ENCODE results near the gene PHLPP2. TPM values are rescaled to one million over a fixed set of nuclear protein-coding genes. Genes with fewer than 3 reads are reported as not detected.
"Not testable (repeated sequence)": the region's sequence is repeated elsewhere in the genome, so short reads cannot be mapped to it uniquely, and the experiment has no call there.

The PHLPP2 gene
- total RNA-seq, 1 donor, result 12.7 TPM

DNA sequence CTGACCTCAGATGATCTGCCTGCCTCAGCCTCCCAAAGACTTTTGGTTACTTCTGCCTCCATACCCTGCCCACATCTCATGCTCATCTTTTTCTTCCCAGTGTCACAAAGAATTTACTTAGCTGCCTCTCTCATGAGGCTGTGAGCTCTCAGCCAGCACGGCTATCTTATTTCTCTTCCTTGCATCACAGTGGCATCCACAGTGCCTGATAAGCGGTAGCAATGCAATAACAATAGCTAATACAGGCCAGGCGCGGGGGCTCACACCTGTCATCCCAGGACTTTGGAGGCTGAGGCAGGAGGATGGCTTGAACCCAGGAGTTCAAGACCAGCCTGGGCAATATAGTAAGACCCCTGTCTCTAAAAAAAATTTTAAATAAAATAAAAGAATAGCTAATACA, 114.1 kb downstream of the PHLPP2 start:
- H3K4me1 ChIP-seq (ENCODE audit: insufficient read depth, low read length), result no peaks in the 10 kb centered on the region
- H3K27ac ChIP-seq (ENCODE audit: low read depth, low read length), result no peak overlapping the region
- H4K20me1 ChIP-seq (ENCODE audit: insufficient read depth, low read length), result no peaks in the 10 kb centered on the region
- H3K27me3 ChIP-seq (ENCODE audit: insufficient read depth, low read length), result peaks cover 5% of the 10 kb centered on the region
- DNase-seq (ENCODE audit: insufficient read length, low spot score, missing footprints), result no peak
- TF ChIP-seq, protein P1, sequence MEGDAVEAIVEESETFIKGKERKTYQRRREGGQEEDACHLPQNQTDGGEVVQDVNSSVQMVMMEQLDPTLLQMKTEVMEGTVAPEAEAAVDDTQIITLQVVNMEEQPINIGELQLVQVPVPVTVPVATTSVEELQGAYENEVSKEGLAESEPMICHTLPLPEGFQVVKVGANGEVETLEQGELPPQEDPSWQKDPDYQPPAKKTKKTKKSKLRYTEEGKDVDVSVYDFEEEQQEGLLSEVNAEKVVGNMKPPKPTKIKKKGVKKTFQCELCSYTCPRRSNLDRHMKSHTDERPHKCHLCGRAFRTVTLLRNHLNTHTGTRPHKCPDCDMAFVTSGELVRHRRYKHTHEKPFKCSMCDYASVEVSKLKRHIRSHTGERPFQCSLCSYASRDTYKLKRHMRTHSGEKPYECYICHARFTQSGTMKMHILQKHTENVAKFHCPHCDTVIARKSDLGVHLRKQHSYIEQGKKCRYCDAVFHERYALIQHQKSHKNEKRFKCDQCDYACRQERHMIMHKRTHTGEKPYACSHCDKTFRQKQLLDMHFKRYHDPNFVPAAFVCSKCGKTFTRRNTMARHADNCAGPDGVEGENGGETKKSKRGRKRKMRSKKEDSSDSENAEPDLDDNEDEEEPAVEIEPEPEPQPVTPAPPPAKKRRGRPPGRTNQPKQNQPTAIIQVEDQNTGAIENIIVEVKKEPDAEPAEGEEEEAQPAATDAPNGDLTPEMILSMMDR (IDR thresholded peaks at IDR 0.05; ENCODE audit: extremely low read depth, low read depth, low read length), result no peak
- no peak overlapping the region for H3K4me2 ChIP-seq (ENCODE audit: insufficient read depth, low read length)
- no peaks in the 10 kb centered on the region for H3K79me2 ChIP-seq (ENCODE audit: insufficient read depth, low read length)
- H3K36me3 ChIP-seq (ENCODE audit: insufficient read depth, low read length), result no peaks in the 10 kb centered on the region
- no peak overlapping the region for H3K4me3 ChIP-seq (ENCODE audit: insufficient read depth, low read length)
- no peak overlapping the region for H2AFZ ChIP-seq (ENCODE audit: low read length)
- no peaks in the 10 kb centered on the region for H3K9me3 ChIP-seq (ENCODE audit: low read depth, low read length)

DNA sequence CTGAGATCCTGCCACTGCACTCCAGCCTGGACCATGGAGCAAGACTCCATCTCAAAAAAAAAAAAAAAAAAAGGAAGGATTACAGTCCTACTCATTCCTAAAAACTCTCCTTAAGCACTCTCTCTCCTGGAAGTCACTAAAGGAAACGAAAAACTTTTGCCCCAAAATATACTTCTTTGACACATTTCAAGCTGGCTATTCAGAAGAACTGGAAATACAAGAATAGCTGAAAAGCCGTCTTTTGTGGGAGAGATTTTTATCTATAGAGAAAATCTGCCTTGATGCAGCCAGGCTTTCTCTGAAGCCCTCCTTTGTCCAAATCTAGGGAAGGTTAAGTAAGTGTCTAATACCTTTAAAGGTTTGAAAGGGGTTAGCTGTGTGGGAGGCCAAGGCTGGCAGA, 115.4 kb downstream of the PHLPP2 start:
- no peaks in the 10 kb centered on the region for H3K36me3 ChIP-seq (ENCODE audit: insufficient read depth, low read length)
- no peak for DNase-seq (ENCODE audit: insufficient read length, low spot score, missing footprints)
- H3K4me3 ChIP-seq (ENCODE audit: insufficient read depth, low read length), result no peak overlapping the region
- TF ChIP-seq, protein P1 (IDR thresholded peaks at IDR 0.05; ENCODE audit: extremely low read depth, low read depth, low read length), result no peak
- no peaks in the 10 kb centered on the region for H3K9me3 ChIP-seq (ENCODE audit: low read depth, low read length)
- no peak overlapping the region for H3K27ac ChIP-seq (ENCODE audit: low read depth, low read length)
- no peaks in the 10 kb centered on the region for H4K20me1 ChIP-seq (ENCODE audit: insufficient read depth, low read length)
- H3K4me1 ChIP-seq (ENCODE audit: insufficient read depth, low read length), result no peaks in the 10 kb centered on the region
- H3K79me2 ChIP-seq (ENCODE audit: insufficient read depth, low read length), result no peaks in the 10 kb centered on the region
- H2AFZ ChIP-seq (ENCODE audit: low read length), result no peak overlapping the region
- H3K4me2 ChIP-seq (ENCODE audit: insufficient read depth, low read length), result no peak overlapping the region
- H3K27me3 ChIP-seq (ENCODE audit: insufficient read depth, low read length), result peaks cover 5% of the 10 kb centered on the region

DNA sequence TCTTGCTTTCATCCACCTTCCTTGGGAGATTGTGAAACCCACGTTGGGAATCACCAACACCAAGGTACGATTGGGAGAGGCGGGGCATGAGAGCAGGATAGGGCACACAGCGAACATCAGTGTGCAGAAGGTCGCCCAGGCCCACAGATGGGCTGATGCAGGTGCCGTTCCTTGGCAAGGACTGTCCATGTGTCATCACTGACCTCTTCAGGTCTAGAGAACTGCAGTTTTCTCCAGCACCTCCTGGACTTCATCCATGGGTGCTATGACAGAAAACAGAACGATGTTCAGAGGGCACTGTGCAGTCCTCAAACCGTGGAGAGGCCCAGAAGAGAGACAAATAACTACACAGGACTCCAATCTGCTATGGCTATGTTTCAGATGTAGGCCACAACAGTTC, 123.7 kb downstream of the PHLPP2 start:
- TF ChIP-seq, protein P1 (IDR thresholded peaks at IDR 0.05; ENCODE audit: extremely low read depth, low read depth, low read length), result no peak
- DNase-seq (ENCODE audit: insufficient read length, low spot score, missing footprints), result no peak
- H3K36me3 ChIP-seq (ENCODE audit: insufficient read depth, low read length), result no peaks in the 10 kb centered on the region
- H2AFZ ChIP-seq (ENCODE audit: low read length), result no peak overlapping the region
- H3K4me2 ChIP-seq (ENCODE audit: insufficient read depth, low read length), result no peak overlapping the region
- no peaks in the 10 kb centered on the region for H3K4me1 ChIP-seq (ENCODE audit: insufficient read depth, low read length)
- no peaks in the 10 kb centered on the region for H3K79me2 ChIP-seq (ENCODE audit: insufficient read depth, low read length)
- H3K9me3 ChIP-seq (ENCODE audit: low read depth, low read length), result no peaks in the 10 kb centered on the region
- H3K4me3 ChIP-seq (ENCODE audit: insufficient read depth, low read length), result no peak overlapping the region
- H3K27me3 ChIP-seq (ENCODE audit: insufficient read depth, low read length), result no peaks in the 10 kb centered on the region
- no peak overlapping the region for H3K27ac ChIP-seq (ENCODE audit: low read depth, low read length)
- no peaks in the 10 kb centered on the region for H4K20me1 ChIP-seq (ENCODE audit: insufficient read depth, low read length)

DNA sequence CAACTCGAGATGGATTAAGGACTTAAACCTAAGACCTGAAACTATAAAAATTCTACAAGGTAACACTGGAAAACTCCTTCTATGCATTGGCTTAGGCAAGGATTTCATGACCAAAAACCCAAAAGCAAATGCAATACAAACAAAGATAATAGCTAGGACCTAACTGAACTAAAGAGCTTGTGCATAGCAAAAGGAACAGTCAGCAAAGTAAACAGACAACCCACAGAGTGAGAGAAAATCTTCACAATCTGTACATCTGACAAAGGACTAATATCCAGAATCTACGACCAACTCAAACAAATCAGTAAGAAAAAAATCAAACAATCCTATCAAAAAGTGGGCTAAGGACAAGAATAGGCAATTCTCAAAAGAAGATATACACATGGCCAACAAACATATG, 126.1 kb downstream of the PHLPP2 start:
- H3K27me3 ChIP-seq (ENCODE audit: insufficient read depth, low read length); DNase-seq (ENCODE audit: insufficient read length, low spot score, missing footprints); H3K4me3 ChIP-seq (ENCODE audit: insufficient read depth, low read length); H4K20me1 ChIP-seq (ENCODE audit: insufficient read depth, low read length); H3K9me3 ChIP-seq (ENCODE audit: low read depth, low read length); H3K4me1 ChIP-seq (ENCODE audit: insufficient read depth, low read length); H3K79me2 ChIP-seq (ENCODE audit: insufficient read depth, low read length); H2AFZ ChIP-seq (ENCODE audit: low read length); H3K27ac ChIP-seq (ENCODE audit: low read depth, low read length); H3K36me3 ChIP-seq (ENCODE audit: insufficient read depth, low read length); H3K4me2 ChIP-seq (ENCODE audit: insufficient read depth, low read length): not testable (repeated sequence)

DNA sequence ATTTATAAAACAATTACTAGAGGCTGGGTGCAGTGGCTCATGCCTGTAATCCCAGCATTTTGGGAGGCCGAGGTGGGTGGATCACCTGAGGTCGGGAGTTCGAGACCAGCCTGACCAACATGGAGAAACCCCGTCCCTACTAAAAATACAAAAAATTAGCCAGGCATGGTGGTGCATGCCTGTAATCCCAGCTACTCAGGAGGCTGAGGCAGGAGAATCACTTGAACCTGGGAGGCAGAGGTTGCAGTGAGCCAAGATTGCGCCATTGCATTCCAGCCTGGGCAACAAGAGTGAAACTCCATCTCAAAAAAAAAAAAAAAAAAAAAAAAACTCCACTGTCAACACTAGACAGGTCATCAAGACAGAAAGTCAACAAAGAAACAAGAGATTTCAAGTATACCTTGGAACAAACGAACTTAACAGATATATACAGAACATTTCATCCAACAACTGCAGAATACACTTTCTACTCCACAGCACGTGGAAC, 129.1 kb downstream of the PHLPP2 start:
- H3K27me3 ChIP-seq (ENCODE audit: insufficient read depth, low read length); H3K36me3 ChIP-seq (ENCODE audit: insufficient read depth, low read length); H4K20me1 ChIP-seq (ENCODE audit: insufficient read depth, low read length); H2AFZ ChIP-seq (ENCODE audit: low read length); H3K4me1 ChIP-seq (ENCODE audit: insufficient read depth, low read length); H3K79me2 ChIP-seq (ENCODE audit: insufficient read depth, low read length); H3K27ac ChIP-seq (ENCODE audit: low read depth, low read length); DNase-seq (ENCODE audit: insufficient read length, low spot score, missing footprints); H3K4me3 ChIP-seq (ENCODE audit: insufficient read depth, low read length); H3K9me3 ChIP-seq (ENCODE audit: low read depth, low read length); H3K4me2 ChIP-seq (ENCODE audit: insufficient read depth, low read length): not testable (repeated sequence)

Small RNAs within 50 kb of the gene (small RNA-seq; reads per million reads assigned to genes)
- not detected for gene RNU6-208P
- gene SNORA70D, result not detected
- 1,454 reads per million, percentile 99 among the genes with 10 or more reads in this experiment for gene SNORD71

Other genes starting within 250 kb of the PHLPP2 start
- 6.2 and 6.5 TPM in 2 replicates for gene ZNF19, start 235.4 kb downstream of the PHLPP2 start, total RNA-seq
- not detected in 2 replicates for gene CHST4, start 198.3 kb downstream of the PHLPP2 start, total RNA-seq
- gene TAT, start 147.6 kb downstream of the PHLPP2 start, total RNA-seq, result under 0.01 TPM in 1 of 2 replicates, not detected in the other
- gene MARVELD3, start 98.5 kb downstream of the PHLPP2 start, total RNA-seq, result 0.36 and 0.88 TPM in 2 replicates
- 82.5 and 104 TPM in 2 replicates for gene AP1G1, start 84.1 kb upstream of the PHLPP2 start, total RNA-seq
- gene ATXN1L, start 121.3 kb upstream of the PHLPP2 start, total RNA-seq, result 13.6 and 15.9 TPM in 2 replicates
- 7.1 and 12.3 TPM in 2 replicates for gene ZNF821, start 159.5 kb upstream of the PHLPP2 start, total RNA-seq
- gene IST1, start 170.8 kb upstream of the PHLPP2 start, total RNA-seq, result 213 and 229 TPM in 2 replicates

Measured in osteoblast (primary cell).